GM23338 (cell line): ENCODE data around the gene NUBPL. TPM values are rescaled to one million over a fixed set of nuclear protein-coding genes. Genes with fewer than 3 reads are reported as not detected.

Experiments
- ATAC-seq: fragments of 200-7000 bp; cut with Tn5 transposase; 3 replicates; pipeline ENCODE4 v1.9.1; 2020
- DNase-seq: peaks from one replicate; pipeline ENCODE4 v3.0.0-alpha.2; 2015; ENCODE audit warnings: low spot score
- H2AFZ ChIP-seq: fragments of 200-600 bp; sonication (generic); 2 replicates; pipeline ENCODE4 v1.8.0; 2016; ENCODE audit warnings: antibody characterized with exemption, mild to moderate bottlenecking, moderate library complexity
- H3F3A ChIP-seq: fragments of 200-600 bp; sonication (generic); replicated peaks from 2 replicates; pipeline ENCODE4 v1.8.0; 2017; ENCODE audit warnings: antibody characterized with exemption, mixed run types, low read depth
- H3K27ac ChIP-seq: fragments of 200-600 bp; sonication (generic); 2 replicates; pipeline ENCODE4 v1.6.1; 2016; ENCODE audit warnings: low read depth
- H3K27me3 ChIP-seq: fragments of 200-600 bp; sonication (generic); 2 replicates; pipeline ENCODE4 v1.8.0; 2016; ENCODE audit warnings: mild to moderate bottlenecking, mixed run types, moderate library complexity; ENCODE audit not compliant: insufficient read depth
- H3K36me3 ChIP-seq: fragments of 200-600 bp; sonication (generic); 2 replicates; pipeline ENCODE4 v1.8.0; 2016; ENCODE audit warnings: mild to moderate bottlenecking; ENCODE audit not compliant: insufficient read depth
- H3K4me1 ChIP-seq: fragments of 200-600 bp; sonication (generic); 2 replicates; pipeline ENCODE4 v1.8.0; 2016; ENCODE audit warnings: mild to moderate bottlenecking, moderate library complexity; ENCODE audit not compliant: insufficient read depth
- H3K4me2 ChIP-seq: fragments of 200-600 bp; sonication (generic); 2 replicates; pipeline ENCODE4 v1.7.1; 2017; ENCODE audit warnings: mixed run types
- H3K4me3 ChIP-seq: fragments of 200-600 bp; sonication (generic); 2 replicates; pipeline ENCODE4 v1.6.1; 2016; ENCODE audit warnings: mixed run types
- H3K79me2 ChIP-seq: fragments of 200-600 bp; sonication (generic); replicated peaks from 2 replicates; pipeline ENCODE4 v1.8.0; 2017; ENCODE audit warnings: mild to moderate bottlenecking; ENCODE audit not compliant: insufficient read depth
- H3K9me2 ChIP-seq: fragments of 200-600 bp; sonication (generic); 2 replicates; pipeline ENCODE4 v1.8.0; 2017; ENCODE audit not compliant: insufficient read depth
- H4K20me1 ChIP-seq: fragments of 200-600 bp; sonication (generic); replicated peaks from 2 replicates; pipeline ENCODE4 v1.8.0; 2017; ENCODE audit warnings: mild to moderate bottlenecking; ENCODE audit not compliant: insufficient read depth
- H3K27ac Mint-ChIP-seq: 2 replicates; pipeline ENCODE4 v1.8.0; 2020; ENCODE audit warnings: inconsistent platforms, mild to moderate bottlenecking, moderate library complexity, mixed read lengths
- H3K27me3 Mint-ChIP-seq: 3 replicates; pipeline ENCODE4 v1.8.0; 2022; ENCODE audit warnings: low read depth, mild to moderate bottlenecking, moderate library complexity, mixed read lengths, inconsistent platforms; ENCODE audit not compliant: insufficient read depth, poor library complexity
- H3K36me3 Mint-ChIP-seq: 3 replicates; pipeline ENCODE4 v1.8.0; 2021; ENCODE audit warnings: low read depth, mild to moderate bottlenecking, inconsistent platforms, moderate library complexity, mixed read lengths
- H3K4me1 Mint-ChIP-seq: 3 replicates; pipeline ENCODE4 v1.8.0; 2020; ENCODE audit warnings: mild to moderate bottlenecking, inconsistent platforms, mixed read lengths
- H3K4me3 Mint-ChIP-seq: 3 replicates; pipeline ENCODE4 v1.8.0; 2021; ENCODE audit warnings: moderate library complexity, mild to moderate bottlenecking, inconsistent platforms, mixed read lengths
- H3K9me3 Mint-ChIP-seq: 3 replicates; pipeline ENCODE4 v1.8.0; 2020; ENCODE audit warnings: moderate library complexity, mild to moderate bottlenecking, inconsistent platforms, mixed read lengths
- EZH2 ChIP-seq: fragments of 200-600 bp; sonication (generic); IDR thresholded peaks from one replicate; pipeline ENCODE4 v1.8.0; 2017; ENCODE audit warnings: antibody characterized with exemption, mild to moderate bottlenecking, low read depth; ENCODE audit not compliant: unreplicated experiment
- JUNB ChIP-seq: IDR thresholded peaks from one replicate; pipeline ENCODE4 v1.6.1; 2016; ENCODE audit warnings: antibody characterized with exemption; ENCODE audit not compliant: unreplicated experiment
- NANOG ChIP-seq: IDR thresholded peaks from 2 replicates; pipeline ENCODE4 v1.6.1; 2016; ENCODE audit warnings: antibody characterized with exemption, borderline replicate concordance
- POLR2AphosphoS5 ChIP-seq: IDR thresholded peaks from 2 replicates; pipeline ENCODE4 v1.6.1; 2016; ENCODE audit warnings: antibody characterized with exemption, low read depth
- STAT1 ChIP-seq: IDR thresholded peaks from one replicate; pipeline ENCODE4 v1.6.1; 2016; ENCODE audit warnings: antibody characterized with exemption; ENCODE audit not compliant: unreplicated experiment
- ZNF114 ChIP-seq: fragments of 250-450 bp; sonication (Bioruptor Pico); IDR thresholded peaks from 2 replicates; pipeline ENCODE4 v1.5.0; 2020; ENCODE audit warnings: mild to moderate bottlenecking, moderate library complexity
- polyA plus RNA-seq: library from polyadenylated mRNA; unstranded; fragments of >200 nt; fragmentation: Nextera tagmentation; extraction: Ambion mirVana; gene quantifications from 2 replicates; pipeline ENCODE4 v1.2.1, GENCODE V29; 2016
- total RNA-seq: library from RNA; depleted of rRNA; stranded (reverse); fragments of >200 nt; shearing (Covaris generic); gene quantifications from 2 replicates; pipeline ENCODE4 v1.2.3, GENCODE V29; 2014
- TF ChIP-seq, protein P1 (sequence below): IDR thresholded peaks from one replicate; pipeline ENCODE4 v1.6.1; 2018; ENCODE audit warnings: antibody characterized with exemption; ENCODE audit not compliant: unreplicated experiment
- TF ChIP-seq, protein P2 (sequence below): IDR thresholded peaks from 2 replicates; pipeline ENCODE4 v1.6.1; 2016; ENCODE audit warnings: antibody characterized with exemption
- TF ChIP-seq, protein P3 (sequence below), 2 experiments: fragments of 200-600 bp in 1 of 2; sonication (generic) in 1 of 2; conservative IDR thresholded peaks; 2 replicates each; pipeline versions ENCODE4 v1.5.1 to v1.6.1; 2016 to 2017; ENCODE audit warnings: antibody characterized with exemption in 2 of 2, low read depth in 2 of 2, mild to moderate bottlenecking in 2 of 2, moderate library complexity in 1 of 2

Gene NUBPL
- total and polyA plus RNA-seq, 2 experiments from 2014 or later: 6.1 to 20.7 TPM

DNA sequence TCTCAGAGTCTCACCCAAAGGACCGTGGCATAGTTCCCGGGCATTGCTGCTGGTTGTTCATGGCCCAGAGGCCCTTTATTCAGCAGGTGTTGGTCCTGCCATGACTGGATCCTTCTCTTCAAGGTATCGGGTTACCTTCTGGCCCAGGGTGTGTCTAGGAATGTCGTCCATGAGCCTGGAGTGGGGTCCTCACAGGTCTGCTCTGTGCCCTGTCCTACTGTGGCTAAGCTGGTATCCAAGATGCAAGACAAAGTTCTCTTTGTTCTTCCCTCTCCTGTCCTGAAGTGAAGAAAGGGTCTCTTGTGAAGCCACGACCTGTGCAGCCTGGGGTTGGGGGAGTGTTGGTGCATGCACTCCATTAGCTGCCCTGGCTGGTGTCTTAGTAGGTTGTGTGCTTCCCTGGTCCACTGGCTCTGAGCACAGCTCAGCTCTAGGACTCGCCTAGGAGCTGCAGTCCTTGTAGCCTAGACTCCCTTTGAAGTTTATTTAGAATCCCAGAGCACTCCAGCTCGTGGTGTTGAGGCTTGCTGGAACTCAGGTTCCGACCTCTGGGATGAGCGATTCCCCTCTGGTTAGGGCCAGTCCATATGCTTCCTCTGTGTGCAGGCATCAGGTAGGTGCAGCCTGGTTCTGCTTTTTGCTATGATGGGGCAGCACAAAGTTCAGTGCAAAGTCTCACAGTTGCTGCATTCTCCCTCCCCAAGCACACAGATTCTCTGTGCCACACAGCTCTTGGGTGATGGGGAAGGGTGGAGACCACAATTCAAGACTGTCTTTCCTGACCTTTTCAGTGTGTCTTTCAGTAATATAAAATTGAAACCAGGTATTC is 117.4 kb downstream of the NUBPL start (continued):
- TF ChIP-seq ZNF114 (CRISPR knock-in tag) (no peak), STAT1 (no peak), POLR2AphosphoS5 (no peak), JUNB (no peak), EZH2 (no peak)
- TF ChIP-seq, protein P1, sequence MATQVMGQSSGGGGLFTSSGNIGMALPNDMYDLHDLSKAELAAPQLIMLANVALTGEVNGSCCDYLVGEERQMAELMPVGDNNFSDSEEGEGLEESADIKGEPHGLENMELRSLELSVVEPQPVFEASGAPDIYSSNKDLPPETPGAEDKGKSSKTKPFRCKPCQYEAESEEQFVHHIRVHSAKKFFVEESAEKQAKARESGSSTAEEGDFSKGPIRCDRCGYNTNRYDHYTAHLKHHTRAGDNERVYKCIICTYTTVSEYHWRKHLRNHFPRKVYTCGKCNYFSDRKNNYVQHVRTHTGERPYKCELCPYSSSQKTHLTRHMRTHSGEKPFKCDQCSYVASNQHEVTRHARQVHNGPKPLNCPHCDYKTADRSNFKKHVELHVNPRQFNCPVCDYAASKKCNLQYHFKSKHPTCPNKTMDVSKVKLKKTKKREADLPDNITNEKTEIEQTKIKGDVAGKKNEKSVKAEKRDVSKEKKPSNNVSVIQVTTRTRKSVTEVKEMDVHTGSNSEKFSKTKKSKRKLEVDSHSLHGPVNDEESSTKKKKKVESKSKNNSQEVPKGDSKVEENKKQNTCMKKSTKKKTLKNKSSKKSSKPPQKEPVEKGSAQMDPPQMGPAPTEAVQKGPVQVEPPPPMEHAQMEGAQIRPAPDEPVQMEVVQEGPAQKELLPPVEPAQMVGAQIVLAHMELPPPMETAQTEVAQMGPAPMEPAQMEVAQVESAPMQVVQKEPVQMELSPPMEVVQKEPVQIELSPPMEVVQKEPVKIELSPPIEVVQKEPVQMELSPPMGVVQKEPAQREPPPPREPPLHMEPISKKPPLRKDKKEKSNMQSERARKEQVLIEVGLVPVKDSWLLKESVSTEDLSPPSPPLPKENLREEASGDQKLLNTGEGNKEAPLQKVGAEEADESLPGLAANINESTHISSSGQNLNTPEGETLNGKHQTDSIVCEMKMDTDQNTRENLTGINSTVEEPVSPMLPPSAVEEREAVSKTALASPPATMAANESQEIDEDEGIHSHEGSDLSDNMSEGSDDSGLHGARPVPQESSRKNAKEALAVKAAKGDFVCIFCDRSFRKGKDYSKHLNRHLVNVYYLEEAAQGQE: no peak
- TF ChIP-seq, protein P2, sequence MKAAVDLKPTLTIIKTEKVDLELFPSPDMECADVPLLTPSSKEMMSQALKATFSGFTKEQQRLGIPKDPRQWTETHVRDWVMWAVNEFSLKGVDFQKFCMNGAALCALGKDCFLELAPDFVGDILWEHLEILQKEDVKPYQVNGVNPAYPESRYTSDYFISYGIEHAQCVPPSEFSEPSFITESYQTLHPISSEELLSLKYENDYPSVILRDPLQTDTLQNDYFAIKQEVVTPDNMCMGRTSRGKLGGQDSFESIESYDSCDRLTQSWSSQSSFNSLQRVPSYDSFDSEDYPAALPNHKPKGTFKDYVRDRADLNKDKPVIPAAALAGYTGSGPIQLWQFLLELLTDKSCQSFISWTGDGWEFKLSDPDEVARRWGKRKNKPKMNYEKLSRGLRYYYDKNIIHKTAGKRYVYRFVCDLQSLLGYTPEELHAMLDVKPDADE: no peak

DNA sequence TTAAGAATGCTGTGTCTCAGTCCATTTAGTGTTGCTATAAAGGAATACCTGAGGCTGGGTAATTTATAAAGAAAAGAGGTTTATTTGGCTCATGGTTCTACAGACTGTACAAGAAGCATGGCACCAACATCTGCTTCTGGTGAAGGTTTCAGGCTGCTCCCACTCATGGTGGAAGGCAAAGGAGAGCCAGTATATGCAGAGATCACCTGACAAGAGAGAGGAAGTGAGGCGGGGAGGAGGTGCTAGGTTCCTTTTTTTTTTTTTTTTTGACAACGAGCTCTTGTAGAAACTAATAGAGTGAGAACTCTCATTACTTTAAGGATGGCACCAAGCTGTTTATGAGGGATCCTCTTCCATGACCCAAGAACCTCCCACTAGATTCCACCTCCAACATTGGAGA is 121.6 kb downstream of the NUBPL start:
- no peaks in the 10 kb centered on the region for H4K20me1 ChIP-seq
- no peak overlapping the region for H3K27ac ChIP-seq
- H3K27ac Mint-ChIP-seq: no peak overlapping the region
- H3K36me3 Mint-ChIP-seq: peaks cover 5% of the 10 kb centered on the region
- H3K4me3 Mint-ChIP-seq: no peak overlapping the region
- TF ChIP-seq POLR2AphosphoS5: no peak
- TF ChIP-seq ZNF114 (CRISPR knock-in tag): no peak
- TF ChIP-seq, protein P1: no peak
- TF ChIP-seq NANOG: no peak
- TF ChIP-seq EZH2: no peak
- TF ChIP-seq, protein P3, sequence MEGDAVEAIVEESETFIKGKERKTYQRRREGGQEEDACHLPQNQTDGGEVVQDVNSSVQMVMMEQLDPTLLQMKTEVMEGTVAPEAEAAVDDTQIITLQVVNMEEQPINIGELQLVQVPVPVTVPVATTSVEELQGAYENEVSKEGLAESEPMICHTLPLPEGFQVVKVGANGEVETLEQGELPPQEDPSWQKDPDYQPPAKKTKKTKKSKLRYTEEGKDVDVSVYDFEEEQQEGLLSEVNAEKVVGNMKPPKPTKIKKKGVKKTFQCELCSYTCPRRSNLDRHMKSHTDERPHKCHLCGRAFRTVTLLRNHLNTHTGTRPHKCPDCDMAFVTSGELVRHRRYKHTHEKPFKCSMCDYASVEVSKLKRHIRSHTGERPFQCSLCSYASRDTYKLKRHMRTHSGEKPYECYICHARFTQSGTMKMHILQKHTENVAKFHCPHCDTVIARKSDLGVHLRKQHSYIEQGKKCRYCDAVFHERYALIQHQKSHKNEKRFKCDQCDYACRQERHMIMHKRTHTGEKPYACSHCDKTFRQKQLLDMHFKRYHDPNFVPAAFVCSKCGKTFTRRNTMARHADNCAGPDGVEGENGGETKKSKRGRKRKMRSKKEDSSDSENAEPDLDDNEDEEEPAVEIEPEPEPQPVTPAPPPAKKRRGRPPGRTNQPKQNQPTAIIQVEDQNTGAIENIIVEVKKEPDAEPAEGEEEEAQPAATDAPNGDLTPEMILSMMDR (conservative IDR thresholded peaks at IDR 0.05; ENCODE audit: low read depth in 2 of 2): no peak
- no peaks in the 10 kb centered on the region for H3K4me1 ChIP-seq
- H3K4me1 Mint-ChIP-seq: no peaks in the 10 kb centered on the region
- no peaks in the 10 kb centered on the region for H3K36me3 ChIP-seq
- no peak for ATAC-seq
- no peaks in the 10 kb centered on the region for H3F3A ChIP-seq
- H3K27me3 Mint-ChIP-seq: no peaks in the 10 kb centered on the region
- no peaks in the 10 kb centered on the region; the same call in 1 of the 3 replicates for H3K9me3 Mint-ChIP-seq
- no peaks in the 10 kb centered on the region for H3K27me3 ChIP-seq
- no peaks in the 10 kb centered on the region for H3K9me2 ChIP-seq
- no peak for DNase-seq
- H2AFZ ChIP-seq: no peak overlapping the region
- H3K4me3 ChIP-seq: no peak overlapping the region
- H3K79me2 ChIP-seq: no peaks in the 10 kb centered on the region
- no peak overlapping the region for H3K4me2 ChIP-seq
